VCaP (cell line): ENCODE measurements around the gene TCP1.
A peak's percentile ranks its signal among the peaks of the same experiment; 100 is the strongest.

Experiments
- H3K27ac ChIP-seq: fragments of 450-650 bp; 2 replicates; pipeline ENCODE4 v1.5.1; 2017
- CTCF ChIP-seq: fragments of 450-650 bp; conservative IDR thresholded peaks from 2 replicates; pipeline ENCODE4 v1.5.1; 2017; ENCODE audit warnings: mild to moderate bottlenecking, moderate library complexity

TCP1 gene

DNA sequence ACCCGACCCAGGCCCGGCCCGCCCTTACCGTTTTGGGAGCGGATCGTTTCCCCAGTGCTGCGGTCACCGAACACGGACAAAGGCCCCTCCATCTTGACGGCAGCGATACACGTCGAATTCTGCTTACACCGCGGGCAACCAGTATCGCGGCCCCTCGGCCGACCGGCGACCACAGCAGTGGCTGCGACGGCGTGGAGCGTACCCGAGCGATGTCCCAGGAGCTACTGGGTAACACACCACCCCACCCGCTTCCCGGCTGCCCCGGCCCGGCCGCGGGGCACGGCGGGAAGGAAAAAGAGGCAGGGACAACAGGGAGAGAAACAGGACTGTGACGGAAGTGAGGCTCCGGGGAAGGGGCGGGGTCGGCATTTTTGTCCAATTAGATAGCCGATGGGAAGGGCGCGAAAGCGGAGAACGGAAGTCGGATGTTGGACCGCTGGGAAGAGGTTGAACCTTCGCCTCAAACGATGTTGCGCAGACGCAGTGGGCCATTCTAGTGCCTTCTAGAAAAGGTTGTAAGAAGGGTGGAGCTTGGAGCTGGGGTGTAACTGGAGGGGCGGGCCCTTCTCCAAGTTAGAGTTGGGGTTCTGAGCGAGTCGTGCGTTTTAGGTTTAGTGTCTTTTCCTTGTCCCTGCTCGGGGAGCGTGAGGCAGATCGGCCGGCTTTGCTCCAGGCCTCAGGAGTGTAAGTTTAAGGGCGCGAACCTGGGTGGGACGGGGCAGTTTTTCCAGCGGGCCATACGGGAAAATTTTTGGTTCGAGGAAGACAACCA is at the start of gene TCP1:
TSS of gene TCP1 (minus strand) at position 226 of the 772 bp plus-strand sequence. CDS start at position 92, 134 bp downstream.
- peak within 1 kb of the TSS; percentile 92 for H3K27ac ChIP-seq
- TF ChIP-seq CTCF, result no peak

DNA sequence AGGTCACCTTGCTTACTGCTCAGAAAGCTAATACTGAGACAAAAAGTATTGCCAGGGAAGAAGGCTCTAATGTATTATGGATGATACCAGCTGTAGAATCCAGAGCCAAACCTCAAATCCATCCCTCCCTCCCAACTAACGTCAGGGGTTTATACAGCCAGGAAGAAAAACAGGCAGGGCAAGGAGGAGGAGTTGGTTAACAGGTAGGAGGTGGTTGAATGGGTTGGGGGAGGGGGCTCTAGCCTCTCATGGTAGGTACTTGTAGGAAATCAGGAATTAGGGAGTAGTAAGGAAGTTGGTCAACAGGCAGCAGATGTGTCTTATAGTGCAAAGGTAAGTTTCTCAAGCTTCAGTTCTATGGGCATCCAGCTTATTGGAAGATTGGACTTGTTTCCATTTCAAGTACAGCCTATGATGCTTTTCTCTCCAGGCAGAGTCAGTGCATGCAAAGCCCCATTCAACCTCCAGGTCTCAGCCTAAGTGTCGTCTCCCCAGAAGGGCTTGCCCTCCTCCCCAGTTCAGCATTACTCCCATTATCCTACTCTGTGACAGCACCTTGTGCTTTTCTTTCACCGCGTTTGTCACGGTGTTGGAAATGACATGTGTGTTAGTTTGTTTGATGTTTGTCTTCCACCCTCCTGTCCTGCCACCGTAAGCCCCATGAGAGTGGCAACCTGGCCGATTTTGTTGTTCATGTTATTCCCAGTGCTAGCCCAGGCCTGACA is 48.8 kb upstream of the TCP1 start:
- no peak overlapping the region for H3K27ac ChIP-seq
- TF ChIP-seq CTCF, result no peak

GRCh38 chr6:159837511-159837910 is 48.1 kb upstream of the TCP1 start:
- TF ChIP-seq CTCF, result no peak
- H3K27ac ChIP-seq, result no peak overlapping the region

DNA sequence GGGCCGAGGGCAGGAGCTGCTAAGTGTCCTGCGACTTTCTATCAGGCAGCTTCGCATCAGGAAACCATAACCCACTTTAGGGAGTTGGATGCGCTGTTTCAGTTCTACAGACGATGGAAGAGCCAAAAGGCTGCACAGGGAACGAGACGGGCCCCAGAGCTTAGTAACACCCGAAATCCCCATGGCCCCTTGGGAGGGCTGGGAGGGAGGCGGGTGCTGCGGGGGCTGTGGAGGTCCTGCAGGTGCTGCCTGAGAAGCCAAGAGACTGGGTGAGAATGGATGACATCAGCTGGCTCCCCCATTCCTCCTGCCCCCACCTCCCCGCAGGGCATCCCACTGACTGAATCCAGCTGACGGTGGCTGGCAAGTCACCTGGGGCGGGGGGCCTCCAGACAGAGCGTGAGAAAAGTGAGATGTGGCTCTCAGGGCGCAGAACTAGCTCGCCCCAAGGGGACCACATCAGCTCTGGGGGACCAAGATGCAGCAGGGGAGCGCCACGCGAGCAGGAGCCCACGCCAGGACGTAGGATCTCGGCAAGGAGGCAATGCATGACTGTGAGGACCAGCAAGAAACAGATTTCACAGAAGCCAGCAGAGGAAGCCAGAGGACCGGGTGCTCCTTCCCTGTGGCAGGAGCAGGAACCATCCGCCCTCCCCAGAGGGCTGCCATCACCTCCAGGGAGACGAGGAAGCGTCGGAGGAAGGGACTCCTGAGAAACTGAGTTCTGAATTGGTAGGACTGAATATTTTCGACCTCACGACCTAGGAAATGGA is 47.5 kb upstream of the TCP1 start:
- no peak overlapping the region for H3K27ac ChIP-seq
- no peak for TF ChIP-seq CTCF

- no peak overlapping the region for H3K27ac ChIP-seq
- no peak for TF ChIP-seq CTCF
Observed at GRCh38 chr6:159833997-159834603, 44.7 kb upstream of the TCP1 start.

- no peak overlapping the region for H3K27ac ChIP-seq
- no peak for TF ChIP-seq CTCF
Observed at GRCh38 chr6:159833556-159833955, 44.2 kb upstream of the TCP1 start.

DNA sequence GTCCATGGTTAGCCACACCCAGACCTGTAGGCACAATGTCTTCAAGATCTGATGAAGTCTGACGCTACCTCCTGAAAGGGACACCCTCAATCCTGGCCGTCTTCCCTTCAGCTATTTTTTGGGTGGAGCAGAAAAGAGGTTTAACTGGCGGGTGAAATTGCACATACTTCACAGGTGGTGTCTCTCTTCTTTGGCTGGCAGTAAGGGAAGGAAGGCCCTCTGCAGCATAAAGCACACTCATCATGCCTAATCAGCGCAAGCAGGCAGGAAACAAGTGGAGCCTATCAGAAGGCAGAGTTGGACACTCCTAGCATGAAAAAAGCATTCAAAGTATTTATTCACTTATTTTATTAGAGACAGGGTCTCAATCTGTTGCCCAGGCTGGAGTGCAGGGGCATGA is 43.5 kb upstream of the TCP1 start:
- H3K27ac ChIP-seq, result no peak overlapping the region
- no peak for TF ChIP-seq CTCF
